ENCODE results near the gene PPP2R5B.

DNA sequence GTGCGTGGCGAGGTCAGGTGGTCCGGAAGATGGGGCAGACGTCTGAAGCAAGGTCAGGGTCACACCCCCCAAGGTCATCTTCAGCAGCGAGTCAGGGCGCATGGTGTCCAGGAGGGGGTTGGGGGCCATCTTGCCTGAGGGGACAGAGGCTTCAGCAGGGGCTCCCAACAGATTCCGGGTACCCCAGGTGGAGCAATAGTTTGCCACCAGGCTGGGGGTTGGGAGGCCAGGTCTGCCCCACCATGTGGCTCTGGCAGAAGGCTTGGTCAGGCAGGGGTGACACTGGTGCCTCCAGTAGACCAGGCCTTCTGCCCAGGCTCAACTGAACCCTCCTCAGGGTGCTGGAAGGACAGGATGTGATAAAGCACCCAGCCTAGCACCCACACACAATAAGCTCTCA, 13.3 kb upstream of the PPP2R5B start:
- TF ChIP-seq SUZ12 (IDR thresholded peaks at IDR 0.05) (no peak), ZNF384 (IDR thresholded peaks at IDR 0.05) (no peak)

All from HEK293T (cell line).